HG02571 (cell line): ENCODE measurements around the gene CREB5.

Source experiments
- ATAC-seq: cut with Tn5 transposase; IDR thresholded peaks from one replicate; pipeline ENCODE4 v1.9.1; 2021; ENCODE audit warnings: mild to moderate bottlenecking, moderate library complexity; ENCODE audit not compliant: unreplicated experiment

The CREB5 gene

DNA sequence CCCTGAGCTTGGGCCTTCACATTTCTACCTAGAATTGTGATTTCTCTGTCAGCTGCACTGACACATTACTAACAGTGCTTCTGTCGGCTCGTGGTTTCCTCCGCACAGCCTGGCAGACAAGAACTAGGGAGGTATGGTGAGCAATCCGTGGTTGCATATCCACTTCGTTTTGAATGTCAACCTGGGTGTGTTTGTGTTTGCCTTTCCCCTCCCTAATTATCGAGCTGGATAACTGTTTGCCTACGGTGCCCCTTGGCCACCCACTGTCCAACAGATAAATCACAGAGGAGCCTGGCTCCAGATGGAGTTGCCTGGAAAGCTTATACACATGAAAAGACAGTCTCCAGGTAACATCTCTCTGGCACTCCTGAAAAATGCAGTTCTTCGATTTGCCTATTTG is 317.0 kb downstream of the CREB5 start:
- ATAC-seq: no peak

GRCh38 chr7:28729727-28730126 is 317.4 kb downstream of the CREB5 start:
- ATAC-seq: no peak

DNA sequence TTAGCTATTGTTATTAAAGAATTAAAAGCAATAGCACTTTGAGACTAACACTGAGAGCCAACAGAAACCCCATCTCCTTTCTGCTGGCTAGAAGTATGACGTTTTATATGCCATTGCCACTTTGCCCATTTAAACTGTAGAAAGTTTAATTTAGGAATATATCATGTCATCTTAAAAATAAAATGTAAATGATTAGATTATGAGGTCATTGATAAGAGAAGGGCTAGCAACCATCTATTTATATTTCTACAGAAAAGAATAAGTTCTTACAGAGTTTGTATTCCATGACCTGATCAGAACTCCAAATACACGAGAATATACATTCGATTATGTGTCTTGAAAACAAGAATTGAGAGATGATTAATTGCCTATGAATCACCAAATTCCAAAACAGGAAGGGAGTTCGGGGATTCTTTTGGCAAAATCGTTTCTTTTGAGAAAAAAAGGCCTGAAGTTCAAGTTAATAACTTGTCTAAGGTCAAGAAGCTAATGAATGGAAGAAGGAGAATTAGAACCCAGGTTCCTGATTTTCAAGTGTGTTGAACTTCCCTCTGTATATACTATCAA is 318.9 kb downstream of the CREB5 start:
- no peak for ATAC-seq

DNA sequence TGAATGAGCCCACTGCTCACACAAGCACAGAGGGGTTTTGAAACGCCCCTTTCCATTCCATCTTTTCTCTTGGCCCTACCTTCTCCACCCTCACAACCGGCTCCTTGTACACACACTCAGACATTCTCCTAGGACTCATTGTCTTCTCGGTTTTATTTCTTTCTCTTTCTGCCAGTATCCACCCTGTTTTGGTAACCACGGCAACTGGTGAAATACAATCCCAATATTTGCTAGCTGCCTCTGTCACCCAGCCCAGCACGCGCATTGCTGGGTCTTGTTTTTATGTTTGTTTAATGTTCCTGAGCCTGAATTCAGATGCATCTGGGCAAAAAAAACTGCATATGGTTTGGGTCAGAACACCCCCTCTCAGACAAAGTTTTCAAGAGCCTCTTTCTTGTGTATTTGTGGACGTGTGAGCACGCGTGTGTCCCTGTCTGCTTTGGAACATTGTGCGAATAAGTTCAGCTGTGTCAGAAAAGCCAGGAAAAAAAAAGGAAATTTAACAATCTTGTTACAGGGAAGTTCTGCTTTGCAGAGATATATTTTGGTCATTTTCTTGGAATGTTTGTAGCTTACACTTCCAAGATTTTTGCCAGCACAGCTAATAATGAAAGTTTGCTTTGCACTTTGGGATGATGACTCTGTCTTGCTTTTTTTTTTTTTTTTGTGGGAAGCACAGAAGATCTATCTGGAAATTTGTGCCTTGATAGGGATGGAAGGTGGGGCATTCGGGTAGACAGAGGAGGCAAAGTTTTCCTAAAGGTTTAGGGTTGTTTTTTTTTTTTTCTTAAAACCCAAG is 320.0 kb downstream of the CREB5 start:
- no peak for ATAC-seq

DNA sequence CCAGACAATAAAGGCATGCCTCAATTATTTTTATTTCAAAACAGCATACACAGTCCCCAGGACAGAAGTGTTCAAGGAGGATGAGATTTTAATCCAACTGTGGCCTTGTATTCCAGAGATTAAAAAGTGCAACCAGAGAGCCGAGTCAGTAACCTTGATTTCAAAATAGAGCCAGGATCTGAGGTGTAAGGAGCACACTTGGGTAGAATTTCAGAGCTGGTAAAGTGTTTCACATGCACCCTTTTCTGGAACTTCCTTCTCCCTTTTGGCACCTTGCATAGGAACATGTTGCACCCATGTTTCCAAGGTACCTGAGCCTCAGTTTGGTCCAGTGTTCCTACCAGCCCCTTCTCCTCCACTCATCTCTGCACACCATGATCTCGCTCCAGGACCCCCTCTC is 320.7 kb downstream of the CREB5 start:
- no peak for ATAC-seq

GRCh38 chr7:28738412-28738811 is 326.1 kb downstream of the CREB5 start:
- ATAC-seq: no peak

GRCh38 chr7:28739128-28739527 is 326.8 kb downstream of the CREB5 start:
- ATAC-seq: no peak

DNA sequence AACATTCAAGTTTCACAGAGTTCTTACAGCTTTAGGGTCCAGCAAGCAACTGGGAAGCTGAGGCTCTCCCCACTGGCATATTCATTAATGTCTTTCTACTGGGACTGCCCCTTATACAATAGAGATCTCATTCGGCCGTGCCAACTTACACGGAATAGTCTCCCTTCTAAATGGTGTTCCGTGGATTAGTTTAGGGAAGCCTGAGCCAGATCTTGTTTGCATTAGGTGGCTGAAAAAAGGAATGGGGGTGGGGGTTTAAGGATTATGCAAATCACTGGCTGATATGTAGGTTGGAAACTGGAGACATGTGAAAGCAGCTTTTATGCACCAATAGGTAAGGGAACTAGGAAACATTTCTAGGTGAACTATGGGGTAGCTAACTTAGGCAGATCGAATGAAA is 327.5 kb downstream of the CREB5 start:
- no peak for ATAC-seq

DNA sequence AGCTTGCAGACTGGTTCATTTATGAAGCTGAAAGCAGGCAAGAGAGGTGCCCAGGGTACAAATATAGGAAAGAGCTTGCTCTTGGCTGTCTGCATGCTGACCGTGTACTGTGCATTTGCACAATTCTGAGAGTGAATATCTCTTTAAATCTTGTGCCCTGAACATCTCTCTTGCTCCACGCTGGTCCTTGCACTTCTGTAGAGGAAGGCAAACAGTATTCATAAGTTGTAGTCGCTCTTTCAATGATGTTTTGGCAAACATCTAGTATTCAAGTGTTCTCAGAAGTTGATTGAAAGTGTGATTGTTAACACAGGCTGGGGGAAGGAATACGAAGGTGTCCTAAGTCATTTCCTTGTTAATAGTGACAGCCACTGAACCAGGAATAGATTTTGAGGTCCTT is 332.6 kb downstream of the CREB5 start:
- no peak for ATAC-seq

GRCh38 chr7:28745351-28745750 is 333.0 kb downstream of the CREB5 start:
- no peak for ATAC-seq

- ATAC-seq: no peak
Observed at GRCh38 chr7:28747404-28747803, 335.1 kb downstream of the CREB5 start.

GRCh38 chr7:28747854-28748253 is 335.5 kb downstream of the CREB5 start:
- ATAC-seq: no peak

GRCh38 chr7:28748346-28748745 is 336.0 kb downstream of the CREB5 start:
- ATAC-seq: no peak

DNA sequence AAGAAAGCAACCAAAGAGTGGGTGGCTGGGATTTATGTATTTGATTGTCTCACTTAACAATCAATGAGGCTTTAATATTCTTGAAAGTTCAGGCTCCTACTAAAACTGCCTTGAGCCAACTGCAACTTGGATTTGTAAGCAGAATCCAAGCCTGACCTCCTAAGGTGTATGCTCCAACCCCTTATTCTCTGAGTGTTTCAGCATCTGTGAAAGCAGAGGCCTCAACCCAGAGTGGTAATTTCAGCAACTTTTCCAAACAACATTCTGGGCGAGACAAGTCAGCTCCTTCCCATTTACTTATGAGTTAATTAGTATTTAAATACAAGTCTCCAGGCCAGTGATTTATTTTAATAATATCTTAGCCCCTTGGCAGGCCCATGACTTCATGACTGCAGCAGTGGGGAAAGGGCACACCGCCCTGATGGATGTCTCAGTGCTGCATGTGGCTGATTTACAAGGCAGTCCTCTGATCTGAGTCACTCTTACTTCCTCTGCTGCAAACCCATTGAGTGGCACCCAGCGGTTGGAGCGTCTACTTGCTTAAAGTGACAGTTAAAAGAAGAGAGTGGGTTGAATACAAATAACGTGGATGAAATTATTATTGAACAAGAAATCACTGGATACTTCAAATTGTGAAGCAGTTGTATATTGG is 336.7 kb downstream of the CREB5 start:
- ATAC-seq: no peak

GRCh38 chr7:28749638-28750037 is 337.3 kb downstream of the CREB5 start:
- no peak for ATAC-seq

- no peak for ATAC-seq
Observed at GRCh38 chr7:28750981-28751380, 338.7 kb downstream of the CREB5 start.

DNA sequence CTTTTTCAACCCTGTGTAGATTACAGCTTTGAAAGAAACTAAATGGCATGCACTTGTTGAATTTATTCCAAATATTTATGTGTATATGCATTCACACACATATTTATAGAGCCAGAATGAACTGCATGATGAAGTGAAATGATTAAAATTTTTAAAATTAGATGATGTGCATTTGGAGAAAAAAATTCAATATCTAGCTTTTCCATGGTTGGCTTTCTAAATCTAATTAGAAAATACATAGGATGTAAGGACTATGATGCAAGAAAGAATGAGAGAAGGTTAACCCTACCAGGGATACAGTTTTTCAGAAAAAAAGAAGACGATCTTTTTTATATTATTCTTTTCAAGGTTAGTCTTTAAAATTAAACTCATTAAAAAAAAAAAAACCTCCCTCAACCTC is 341.3 kb downstream of the CREB5 start:
- no peak for ATAC-seq

DNA sequence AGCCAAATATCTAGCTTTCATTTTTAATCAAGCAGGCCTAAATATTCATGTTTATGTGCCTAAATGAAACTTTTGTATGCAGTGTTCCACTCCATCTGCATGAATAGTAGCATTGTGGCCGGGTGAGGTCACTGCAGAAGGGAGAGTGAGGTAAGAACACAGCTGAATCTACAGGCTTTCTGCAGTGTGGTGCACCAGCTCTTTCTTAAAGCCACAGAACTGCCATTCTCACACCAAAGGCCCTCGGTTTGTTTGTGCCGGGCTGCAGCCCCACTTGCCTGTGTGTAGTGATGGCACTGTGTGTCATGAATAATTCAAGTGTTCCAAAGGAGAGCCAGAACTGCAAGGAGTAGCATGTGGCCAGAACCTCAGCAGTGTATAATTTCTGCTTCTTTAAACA is 341.7 kb downstream of the CREB5 start:
- ATAC-seq: no peak

GRCh38 chr7:28754447-28754846 is 342.1 kb downstream of the CREB5 start:
- ATAC-seq: no peak

GRCh38 chr7:28755255-28755654 is 342.9 kb downstream of the CREB5 start:
- ATAC-seq: no peak

- no peak for ATAC-seq
Observed at GRCh38 chr7:28758186-28758585, 345.9 kb downstream of the CREB5 start.

DNA sequence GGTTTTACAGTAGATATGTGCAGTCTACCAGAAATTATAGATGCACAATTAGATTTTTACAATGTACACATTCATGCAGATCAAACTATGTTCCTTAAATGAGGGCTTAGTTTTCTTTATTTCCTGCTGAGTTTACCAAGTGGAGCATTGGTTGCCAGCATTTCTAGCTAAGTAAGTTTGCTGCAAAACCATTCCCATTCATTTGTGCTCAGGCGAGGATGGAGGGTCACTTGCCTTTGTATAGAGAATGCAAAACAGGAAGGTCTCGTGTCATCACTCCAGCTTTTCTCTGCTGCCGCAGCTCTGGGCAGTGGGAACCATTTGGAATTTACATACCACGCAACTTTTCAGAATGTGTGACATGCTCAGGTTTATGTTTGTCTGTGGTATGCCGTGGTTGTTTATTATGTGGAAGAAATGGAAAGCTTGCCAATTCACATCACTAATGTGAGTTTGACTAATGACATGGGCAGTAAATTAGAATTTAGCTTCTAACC is 347.2 kb downstream of the CREB5 start:
- no peak for ATAC-seq
